ENCODE data around the gene KPNA6. TPM values are rescaled to one million over a fixed set of nuclear protein-coding genes. Genes with fewer than 3 reads are reported as not detected.

The KPNA6 gene
- total and polyA plus RNA-seq, 9 of the 15 experiments (the other 6 are each of a cell fraction or from before 2014, with no cell fraction given), result 20.1 to 54.6 (median 32.2) TPM

- ChIA-PET POLR2A (interaction anchor here (0.7 to 1.5 kb wide), 4 partner anchors 10 to 580 kb away, joined by 3 to 4 read pairs (median 3); no protein-coding TSS in a partner anchor), CTCF (ENCODE audit: low intra/inter-chr PET ratio) (interaction anchor here (0.6 kb wide), 1 partner anchor 253 kb away, joined by 3 read pairs; no protein-coding TSS in a partner anchor)
- Histone ChIP-seq H3K9me3 (replicated peaks; ENCODE audit: control insufficient read depth, insufficient read depth, low read depth, low read length) (no peaks in the 10 kb centered on the region), H3K36me3 (ENCODE audit: control insufficient read depth, insufficient read depth, low read length) (peaks cover 61% of the 10 kb centered on the region), H2AFZ (ENCODE audit: low read depth, low read length) (no peak overlapping the region), H3K27me3 (ENCODE audit: control insufficient read depth in 2 of 2, insufficient read depth in 2 of 2, low read length in 2 of 2) (no peaks in the 10 kb centered on the region), H3K9me1 (ENCODE audit: control insufficient read depth, insufficient read depth, low read length) (no peaks in the 10 kb centered on the region), H4K20me1 (replicated peaks; ENCODE audit: control insufficient read depth, insufficient read depth, low read length) (0 out of 2 replicates have a peak, but pooled peaks cover 4% of the 10 kb centered on the region), H3K27ac (ENCODE audit: extremely low read depth, low read depth, low read length) (no peak overlapping the region), H3K4me3 (no peak overlapping the region), H3K4me2 (ENCODE audit: insufficient read depth, low read length) (no peak overlapping the region), H3K9ac (ENCODE audit: insufficient read depth in 1 of 2, low read depth in 2 of 2, low read length in 2 of 2) (no peak overlapping the region), H3K4me1 (replicated peaks in 1 of 2; ENCODE audit: control insufficient read depth in 2 of 2, insufficient read depth in 2 of 2, low read length in 2 of 2) (peaks cover 0 to 4% of the 10 kb centered on the region in 2 experiments; a peak in 3 of 5 replicates), H3K79me2 (ENCODE audit: control insufficient read depth, insufficient read depth, low read length) (no peaks in the 10 kb centered on the region)
- no peak for FAIRE-seq
- BruUV-seq (replicated peaks), result no TSS peak
- no peak for ATAC-seq
- TF ChIP-seq ZNF583 (CRISPR knock-in tag; IDR thresholded peaks at IDR 0.05) (no peak), KAT7 (CRISPR knock-in tag; IDR thresholded peaks at IDR 0.05; ENCODE audit: borderline replicate concordance) (no peak), EGR1 (conservative IDR thresholded peaks at IDR 0.05) (no peak), ZEB2 (IDR thresholded peaks at IDR 0.05) (no peak), ZNF398 (CRISPR knock-in tag; IDR thresholded peaks at IDR 0.05) (no peak), ZBTB26 (CRISPR knock-in tag; IDR thresholded peaks at IDR 0.05) (no peak), ZBTB2 (IDR thresholded peaks at IDR 0.05) (no peak), NFRKB (IDR thresholded peaks at IDR 0.05; ENCODE audit: low read depth) (no peak)
- 100% methylated on average over 1 of the region's 1 CpG for WGBS (ENCODE audit: insufficient coverage, low coverage, missing lambda C conversion rate)
- in situ Hi-C loops (cut with MboI) (no loop called here), intact Hi-C loops (cut with micrococcal nuclease) (no loop called here)
- no peak for DNase-seq (ENCODE audit: extremely low read depth in 1 of 4, low spot score in 3 of 4)
These were observed 64.9 kb downstream of the KPNA6 start for GRCh38 chr1:32172621-32173245.
